Duodenal mucosa (tissue), 2 donors: ENCODE measurements around the gene GREM1.

Source experiments
- H3K27ac ChIP-seq: one replicate; pipeline ENCODE4 v1.7.0; 2013; ENCODE audit warnings: low read depth, low read length
- H3K27me3 ChIP-seq, 2 donors: one replicate each; pipeline ENCODE4 v1.7.0; 2013; ENCODE audit warnings: low read length in 2 of 2, control low read depth in 1 of 2; ENCODE audit not compliant: insufficient read depth in 2 of 2, control insufficient read depth in 1 of 2
- H3K36me3 ChIP-seq, 2 donors: one replicate each; pipeline ENCODE4 v1.7.0; 2013; ENCODE audit warnings: low read length in 2 of 2, control low read depth in 1 of 2; ENCODE audit not compliant: insufficient read depth in 2 of 2, control insufficient read depth in 1 of 2
- H3K4me1 ChIP-seq, 2 donors: one replicate each; pipeline ENCODE4 v1.7.0; 2013; ENCODE audit warnings: low read length in 2 of 2, control low read depth in 1 of 2; ENCODE audit not compliant: insufficient read depth in 2 of 2, control insufficient read depth in 1 of 2
- H3K4me3 ChIP-seq, 2 donors: one replicate each; pipeline ENCODE4 v1.7.0; 2013; ENCODE audit warnings: low read length in 2 of 2, low read depth in 1 of 2
- H3K9ac ChIP-seq, 2 donors: one replicate each; pipeline ENCODE4 v1.7.0; 2013; ENCODE audit warnings: low read length in 2 of 2, low read depth in 1 of 2
- H3K9me3 ChIP-seq, 2 donors: one replicate each; pipeline ENCODE4 v1.7.0; 2013; ENCODE audit warnings: low read length in 2 of 2, control low read depth in 1 of 2; ENCODE audit not compliant: control insufficient read depth in 1 of 2

Gene GREM1

DNA sequence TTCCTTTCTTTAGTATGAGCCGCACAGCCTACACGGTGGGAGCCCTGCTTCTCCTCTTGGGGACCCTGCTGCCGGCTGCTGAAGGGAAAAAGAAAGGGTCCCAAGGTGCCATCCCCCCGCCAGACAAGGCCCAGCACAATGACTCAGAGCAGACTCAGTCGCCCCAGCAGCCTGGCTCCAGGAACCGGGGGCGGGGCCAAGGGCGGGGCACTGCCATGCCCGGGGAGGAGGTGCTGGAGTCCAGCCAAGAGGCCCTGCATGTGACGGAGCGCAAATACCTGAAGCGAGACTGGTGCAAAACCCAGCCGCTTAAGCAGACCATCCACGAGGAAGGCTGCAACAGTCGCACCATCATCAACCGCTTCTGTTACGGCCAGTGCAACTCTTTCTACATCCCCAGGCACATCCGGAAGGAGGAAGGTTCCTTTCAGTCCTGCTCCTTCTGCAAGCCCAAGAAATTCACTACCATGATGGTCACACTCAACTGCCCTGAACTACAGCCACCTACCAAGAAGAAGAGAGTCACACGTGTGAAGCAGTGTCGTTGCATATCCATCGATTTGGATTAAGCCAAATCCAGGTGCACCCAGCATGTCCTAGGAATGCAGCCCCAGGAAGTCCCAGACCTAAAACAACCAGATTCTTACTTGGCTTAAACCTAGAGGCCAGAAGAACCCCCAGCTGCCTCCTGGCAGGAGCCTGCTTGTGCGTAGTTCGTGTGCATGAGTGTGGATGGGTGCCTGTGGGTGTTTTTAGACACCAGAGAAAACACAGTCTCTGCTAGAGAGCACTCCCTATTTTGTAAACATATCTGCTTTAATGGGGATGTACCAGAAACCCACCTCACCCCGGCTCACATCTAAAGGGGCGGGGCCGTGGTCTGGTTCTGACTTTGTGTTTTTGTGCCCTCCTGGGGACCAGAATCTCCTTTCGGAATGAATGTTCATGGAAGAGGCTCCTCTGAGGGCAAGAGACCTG lies 13.2 kb downstream of the GREM1 start:
- no peaks in the 10 kb centered on the region for H3K36me3 ChIP-seq
- H3K27ac ChIP-seq = no peak overlapping the region
- no peaks in the 10 kb centered on the region for H3K9me3 ChIP-seq
- no peak overlapping the region for H3K9ac ChIP-seq
- peak overlapping the region; percentile 10 to 16 for H3K4me3 ChIP-seq
- H3K27me3 ChIP-seq = peaks cover 0 to 4% of the 10 kb centered on the region in 2 donors
- peaks cover 0 to 7% of the 10 kb centered on the region in 2 donors for H3K4me1 ChIP-seq

DNA sequence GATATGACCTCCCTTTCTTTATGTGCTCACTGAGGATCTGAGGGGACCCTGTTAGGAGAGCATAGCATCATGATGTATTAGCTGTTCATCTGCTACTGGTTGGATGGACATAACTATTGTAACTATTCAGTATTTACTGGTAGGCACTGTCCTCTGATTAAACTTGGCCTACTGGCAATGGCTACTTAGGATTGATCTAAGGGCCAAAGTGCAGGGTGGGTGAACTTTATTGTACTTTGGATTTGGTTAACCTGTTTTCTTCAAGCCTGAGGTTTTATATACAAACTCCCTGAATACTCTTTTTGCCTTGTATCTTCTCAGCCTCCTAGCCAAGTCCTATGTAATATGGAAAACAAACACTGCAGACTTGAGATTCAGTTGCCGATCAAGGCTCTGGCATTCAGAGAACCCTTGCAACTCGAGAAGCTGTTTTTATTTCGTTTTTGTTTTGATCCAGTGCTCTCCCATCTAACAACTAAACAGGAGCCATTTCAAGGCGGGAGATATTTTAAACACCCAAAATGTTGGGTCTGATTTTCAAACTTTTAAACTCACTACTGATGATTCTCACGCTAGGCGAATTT lies 14.9 kb downstream of the GREM1 start:
- Histone ChIP-seq H3K4me3 (no peak overlapping the region), H3K9me3 (no peaks in the 10 kb centered on the region), H3K36me3 (no peaks in the 10 kb centered on the region), H3K27ac (no peak overlapping the region), H3K9ac (no peak overlapping the region), H3K27me3 (peaks cover 0 to 4% of the 10 kb centered on the region in 2 donors), H3K4me1 (peaks cover 0 to 7% of the 10 kb centered on the region in 2 donors)

- H3K27ac ChIP-seq = no peak overlapping the region
- H3K4me1 ChIP-seq = peaks cover 0 to 7% of the 10 kb centered on the region in 2 donors
- H3K4me3 ChIP-seq = no peak overlapping the region
- H3K9ac ChIP-seq = no peak overlapping the region
- H3K9me3 ChIP-seq = no peaks in the 10 kb centered on the region
- peaks cover 0 to 4% of the 10 kb centered on the region in 2 donors for H3K27me3 ChIP-seq
- H3K36me3 ChIP-seq = no peaks in the 10 kb centered on the region
Measured at GRCh38 chr15:32733281-32733680, 15.5 kb downstream of the GREM1 start.

DNA sequence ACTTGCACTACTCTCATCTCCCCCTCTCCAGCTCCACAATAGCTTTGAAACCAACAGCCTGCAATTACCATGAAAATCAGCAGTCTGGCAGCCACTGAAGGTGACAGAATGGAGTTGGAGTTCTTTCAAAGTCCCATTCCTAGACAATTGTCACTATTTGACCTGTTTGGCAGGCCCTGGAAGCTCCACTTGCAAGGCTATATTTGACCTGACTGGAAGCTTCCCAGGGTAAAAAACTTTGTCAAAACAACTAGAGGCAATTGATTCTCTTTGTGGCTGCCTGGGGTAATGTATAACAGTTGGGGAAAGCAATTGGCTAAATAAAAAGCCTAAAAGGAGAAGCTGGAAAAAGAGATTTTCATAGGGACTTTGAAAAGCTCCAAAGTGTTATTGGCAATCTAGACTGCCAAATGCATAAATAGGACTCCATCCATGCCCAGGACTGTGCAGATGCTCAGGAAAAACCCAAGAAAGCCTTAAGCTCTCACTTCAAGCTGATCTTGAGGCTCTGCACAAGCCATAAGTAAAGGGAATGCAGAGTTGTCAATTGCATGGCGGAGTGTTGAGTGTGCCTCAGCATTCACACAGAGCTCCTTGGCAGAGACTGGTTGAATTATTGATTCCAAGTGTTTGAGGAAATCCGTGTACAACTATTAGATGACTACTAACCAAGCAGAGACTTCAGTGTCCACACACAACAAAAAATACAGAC lies 18.3 kb downstream of the GREM1 start:
- Histone ChIP-seq H3K4me1 (no peaks in the 10 kb centered on the region), H3K27ac (no peak overlapping the region), H3K9ac (no peak overlapping the region), H3K36me3 (no peaks in the 10 kb centered on the region), H3K9me3 (peaks cover 0 to 2% of the 10 kb centered on the region in 2 donors), H3K27me3 (no peaks in the 10 kb centered on the region), H3K4me3 (no peak overlapping the region)

- H3K27me3 ChIP-seq = no peaks in the 10 kb centered on the region
- H3K36me3 ChIP-seq = no peaks in the 10 kb centered on the region
- H3K4me1 ChIP-seq = no peaks in the 10 kb centered on the region
- H3K9ac ChIP-seq = no peak overlapping the region
- H3K9me3 ChIP-seq = peaks cover 0 to 2% of the 10 kb centered on the region in 2 donors
- no peak overlapping the region for H3K27ac ChIP-seq
- H3K4me3 ChIP-seq = no peak overlapping the region
Measured at GRCh38 chr15:32736701-32737061, 18.9 kb downstream of the GREM1 start.

DNA sequence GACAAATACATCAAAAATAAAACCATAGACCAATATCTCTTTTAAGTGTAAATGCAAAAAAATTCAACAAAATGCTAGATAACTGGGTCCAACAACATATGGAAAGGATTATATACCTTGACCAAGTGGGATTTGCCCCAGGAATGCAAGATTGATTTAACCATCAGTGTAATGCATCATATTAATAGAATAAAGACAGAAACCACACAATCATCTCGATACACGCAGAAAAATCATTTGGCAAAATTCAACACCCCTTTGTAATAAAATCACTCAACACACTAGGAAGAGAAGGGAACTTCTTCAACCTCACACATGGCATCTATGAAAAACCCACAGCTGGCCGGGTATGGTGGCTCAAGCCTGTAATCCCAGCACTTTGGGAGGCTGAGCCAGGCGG lies 19.5 kb downstream of the GREM1 start:
- Histone ChIP-seq H3K9ac (no peak overlapping the region), H3K4me3 (no peak overlapping the region), H3K27ac (no peak overlapping the region), H3K4me1 (no peaks in the 10 kb centered on the region), H3K36me3 (no peaks in the 10 kb centered on the region), H3K9me3 (peaks cover 0 to 2% of the 10 kb centered on the region in 2 donors), H3K27me3 (no peaks in the 10 kb centered on the region)

- no peaks in the 10 kb centered on the region for H3K4me1 ChIP-seq
- H3K36me3 ChIP-seq = no peaks in the 10 kb centered on the region
- H3K27me3 ChIP-seq = no peaks in the 10 kb centered on the region
- H3K9me3 ChIP-seq = peaks cover 0 to 2% of the 10 kb centered on the region in 2 donors
- H3K9ac ChIP-seq = no peak overlapping the region
- H3K27ac ChIP-seq = no peak overlapping the region
- no peak overlapping the region for H3K4me3 ChIP-seq
Measured at GRCh38 chr15:32738666-32739065, 20.9 kb downstream of the GREM1 start.

GRCh38 chr15:32739522-32740063 lies 21.8 kb downstream of the GREM1 start:
- Histone ChIP-seq H3K27me3 (no peaks in the 10 kb centered on the region), H3K4me3 (no peak overlapping the region), H3K9me3 (peaks cover 0 to 2% of the 10 kb centered on the region in 2 donors), H3K27ac (no peak overlapping the region), H3K4me1 (no peaks in the 10 kb centered on the region), H3K36me3 (no peaks in the 10 kb centered on the region), H3K9ac (no peak overlapping the region)

- Histone ChIP-seq H3K4me1 (no peaks in the 10 kb centered on the region), H3K36me3 (no peaks in the 10 kb centered on the region), H3K27me3 (no peaks in the 10 kb centered on the region), H3K9ac (no peak overlapping the region), H3K27ac (no peak overlapping the region), H3K4me3 (no peak overlapping the region), H3K9me3 (peaks cover 0 to 2% of the 10 kb centered on the region in 2 donors)
Measured at GRCh38 chr15:32743411-32744140, 25.8 kb downstream of the GREM1 start.
